Measurements from ENCODE around the gene CHRNB4.
"Not testable (repeated sequence)": the region's sequence is repeated elsewhere in the genome, so short reads cannot be mapped to it uniquely, and the experiment has no call there.

The CHRNB4 gene

GRCh38 chr15:78616506-78616905 lies 24.5 kb downstream of the CHRNB4 start:
- DNase-seq (ENCODE audit: low read depth in 2 of 2) = no peak

GRCh38 chr15:78615151-78615589 lies 25.8 kb downstream of the CHRNB4 start:
- no peak for DNase-seq (ENCODE audit: low read depth in 2 of 2)

- no peak for DNase-seq (ENCODE audit: low read depth in 2 of 2)
Measured at GRCh38 chr15:78614021-78614420, 27.0 kb downstream of the CHRNB4 start.

GRCh38 chr15:78609551-78609950 lies 31.5 kb downstream of the CHRNB4 start:
- DNase-seq (ENCODE audit: low read depth in 2 of 2) = not testable (repeated sequence)

- DNase-seq (ENCODE audit: low read depth in 2 of 2) = no peak
Measured at GRCh38 chr15:78605680-78606079, 35.3 kb downstream of the CHRNB4 start.

- DNase-seq (ENCODE audit: low read depth in 2 of 2) = no peak
Measured at GRCh38 chr15:78605201-78605600, 35.8 kb downstream of the CHRNB4 start.

GRCh38 chr15:78604420-78604819 lies 36.6 kb downstream of the CHRNB4 start:
- DNase-seq (ENCODE audit: low read depth in 2 of 2) = no peak

- DNase-seq (ENCODE audit: low read depth in 2 of 2) = no peak
Measured at GRCh38 chr15:78603467-78603866, 37.5 kb downstream of the CHRNB4 start.

GRCh38 chr15:78599189-78599588 lies 41.8 kb downstream of the CHRNB4 start:
- no peak for DNase-seq (ENCODE audit: low read depth in 2 of 2)

- no peak for DNase-seq (ENCODE audit: low read depth in 2 of 2)
Measured at GRCh38 chr15:78598348-78598747, 42.7 kb downstream of the CHRNB4 start.

GRCh38 chr15:78597583-78597982 lies 43.4 kb downstream of the CHRNB4 start:
- no peak for DNase-seq (ENCODE audit: low read depth in 2 of 2)

GRCh38 chr15:78574944-78575343 lies 66.1 kb downstream of the CHRNB4 start:
- DNase-seq (ENCODE audit: low read depth in 2 of 2) = no peak

Data from fibroblast of skin of left biceps (primary cell).